Cardiac muscle cell (in vitro differentiated cells and primary cell): Measurements from ENCODE around the gene FAM167B. TPM values are rescaled to one million over a fixed set of nuclear protein-coding genes. Genes with fewer than 3 reads are reported as not detected.

Experiments
- DNase-seq, 2 donors: peaks; one replicate each; pipeline versions ENCODE4 v3.0.0 to v3.0.0-alpha.2; 2010 to 2017; ENCODE audit warnings: low read depth in 1 of 2, low spot score in 1 of 2
- H3K27ac ChIP-seq: fragments of 200-600 bp; sonication (generic); 2 replicates; pipeline ENCODE4 v1.5.1; 2016
- H3K27me3 ChIP-seq: fragments of 200-600 bp; sonication (generic); 2 replicates; pipeline ENCODE4 v1.6.0; 2016; ENCODE audit warnings: control low read depth
- H3K36me3 ChIP-seq: fragments of 200-600 bp; sonication (generic); 2 replicates; pipeline ENCODE4 v1.5.1; 2016; ENCODE audit warnings: control low read depth
- H3K4me1 ChIP-seq: fragments of 200-600 bp; sonication (generic); 2 replicates; pipeline ENCODE4 v1.8.1; 2017; ENCODE audit warnings: low read depth, mild to moderate bottlenecking, mixed run types
- H3K4me3 ChIP-seq: fragments of 200-600 bp; sonication (generic); 2 replicates; pipeline ENCODE4 v1.5.1; 2016; ENCODE audit warnings: mild to moderate bottlenecking
- H3K9me3 ChIP-seq: fragments of 200-600 bp; sonication (generic); 2 replicates; pipeline ENCODE4 v1.5.1; 2017; ENCODE audit warnings: low read depth, mild to moderate bottlenecking, control low read depth
- CTCF ChIP-seq: IDR thresholded peaks from 2 replicates; pipeline ENCODE4 v1.5.1; 2012; ENCODE audit warnings: low read depth, mild to moderate bottlenecking, low read length
- polyA plus RNA-seq: library from polyadenylated mRNA; unstranded; fragments of >200 nt; fragmentation: Nextera tagmentation; extraction: Ambion mirVana; gene quantifications from 2 replicates; pipeline ENCODE4 v1.2.1, GENCODE V29; 2016
- total RNA-seq: library from RNA; depleted of rRNA; stranded (reverse); fragments of >200 nt; gene quantifications from 2 replicates; pipeline ENCODE4 v1.2.3, GENCODE V29; 2016

Gene FAM167B
- total and polyA plus RNA-seq, 2 experiments from 2014 or later = 1.2 to 2.1 TPM

- DNase-seq = peak; percentile 70 to 74
- Histone ChIP-seq H3K9me3 (no peaks in the 10 kb centered on the region), H3K27me3 (no peaks in the 10 kb centered on the region), H3K4me1 (peaks cover 12% of the 10 kb centered on the region), H3K36me3 (peaks cover 12% of the 10 kb centered on the region), H3K27ac (peak within 1 kb of the TSS; percentile 77), H3K4me3 (peak within 1 kb of the TSS; percentile 46)
- TF ChIP-seq CTCF = no peak
These were observed 46.6 kb upstream of the FAM167B start, which contains the start of gene CCDC28B for GRCh38 chr1:32200226-32201010. CCDC28B (plus strand) TSS chr1:32200595; CDS start chr1:32201936, 1,341 bp downstream.

- Histone ChIP-seq H3K4me3 (peak overlapping the region; percentile 46), H3K27ac (peak overlapping the region; percentile 77), H3K4me1 (peaks cover 12% of the 10 kb centered on the region), H3K9me3 (no peaks in the 10 kb centered on the region), H3K36me3 (peaks cover 7% of the 10 kb centered on the region), H3K27me3 (no peaks in the 10 kb centered on the region)
- no peak for TF ChIP-seq CTCF
- peak; percentile 59 to 74 for DNase-seq
These were observed 45.8 kb upstream of the FAM167B start for GRCh38 chr1:32201011-32201855.

- Histone ChIP-seq H3K27me3 (no peaks in the 10 kb centered on the region), H3K4me1 (peaks cover under 1% of the 10 kb centered on the region), H3K4me3 (peak overlapping the region; percentile 64), H3K27ac (no peak overlapping the region), H3K36me3 (no peaks in the 10 kb centered on the region), H3K9me3 (no peaks in the 10 kb centered on the region)
- no peak for DNase-seq
- no peak for TF ChIP-seq CTCF
These were observed 42.1 kb upstream of the FAM167B start for GRCh38 chr1:32204943-32205361.

DNA sequence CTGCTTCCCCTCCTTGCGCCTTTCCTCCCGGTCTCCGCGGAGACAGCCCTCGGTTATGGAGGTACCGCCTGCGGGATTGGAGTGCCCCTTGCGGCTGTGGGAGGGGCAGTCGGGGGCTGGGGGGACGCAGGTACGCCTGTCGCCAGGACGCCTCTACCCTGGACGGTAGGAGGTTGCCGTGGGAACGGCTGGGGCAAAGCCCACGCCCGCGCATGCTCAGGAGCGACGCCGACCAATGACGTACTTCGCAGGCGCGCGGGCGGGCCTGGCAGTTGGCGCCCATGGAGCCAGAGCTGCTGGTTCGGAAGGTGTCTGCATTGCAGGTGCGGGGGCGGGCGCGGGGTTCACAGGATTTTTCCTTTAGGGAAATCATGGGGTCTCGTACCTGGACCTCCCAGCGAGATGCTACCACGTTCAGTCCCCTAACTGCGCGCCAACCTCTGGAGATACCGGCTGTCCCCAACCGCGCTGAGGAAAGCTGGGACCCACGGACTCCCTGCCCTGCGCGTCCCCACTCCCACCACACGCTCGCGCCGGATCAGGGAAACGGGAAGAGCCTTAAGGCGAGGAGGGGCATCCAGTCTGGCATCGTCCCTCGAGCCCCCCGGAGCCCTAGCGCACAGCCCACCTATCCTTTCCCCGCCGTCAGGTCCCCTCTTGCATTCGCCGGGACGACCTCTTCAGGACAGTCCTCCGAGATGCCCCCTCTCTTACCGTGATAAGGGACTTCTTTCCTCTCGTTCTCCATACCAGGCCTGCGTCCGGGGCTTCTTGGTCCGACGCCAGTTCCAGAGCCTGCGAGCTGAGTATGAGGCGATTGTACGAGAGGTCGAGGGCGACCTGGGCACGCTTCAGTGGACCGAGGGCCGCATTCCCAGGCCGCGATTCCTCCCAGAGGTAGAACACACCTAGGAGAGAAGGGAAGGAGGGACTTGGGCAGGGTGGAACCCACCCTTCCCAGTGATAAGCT is 41.3 kb upstream of the FAM167B start, which contains the start of gene IQCC:
TSS of gene IQCC (plus strand) at position 271 of the 970 bp plus-strand sequence. CDS start at position 282, 11 bp downstream.
- no peaks in the 10 kb centered on the region for H3K36me3 ChIP-seq
- no peaks in the 10 kb centered on the region for H3K27me3 ChIP-seq
- H3K4me1 ChIP-seq = no peaks in the 10 kb centered on the region
- peak; percentile 84 to 94 for DNase-seq
- peak within 1 kb of the TSS; percentile 64 for H3K4me3 ChIP-seq
- H3K27ac ChIP-seq = no peak within 1 kb of the TSS
- no peaks in the 10 kb centered on the region for H3K9me3 ChIP-seq
- TF ChIP-seq CTCF = no peak

DNA sequence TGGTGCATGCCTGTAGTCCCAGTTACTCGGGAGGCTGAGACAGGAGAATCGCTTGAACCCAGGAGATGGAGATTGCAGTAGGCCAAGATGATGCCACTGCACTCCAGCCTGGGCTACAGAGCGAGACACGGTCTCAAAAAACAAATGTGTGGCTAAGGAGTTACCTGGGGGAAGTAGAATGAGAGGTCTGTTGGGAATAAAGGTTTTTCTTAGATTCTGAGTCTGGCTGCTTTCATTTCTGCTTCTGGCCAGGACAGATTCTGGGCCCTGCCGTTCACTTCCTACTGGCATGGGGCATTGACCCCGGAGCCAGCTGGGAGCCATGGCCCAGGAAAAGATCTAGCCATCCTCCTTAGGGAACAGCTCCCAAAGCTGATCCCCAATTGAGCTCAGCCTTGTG is 38.6 kb upstream of the FAM167B start:
- H3K36me3 ChIP-seq = no peaks in the 10 kb centered on the region
- no peak overlapping the region for H3K27ac ChIP-seq
- no peaks in the 10 kb centered on the region for H3K27me3 ChIP-seq
- DNase-seq = no peak
- TF ChIP-seq CTCF = no peak
- no peaks in the 10 kb centered on the region for H3K9me3 ChIP-seq
- H3K4me1 ChIP-seq = no peaks in the 10 kb centered on the region
- no peak overlapping the region for H3K4me3 ChIP-seq
